Type B pancreatic cell (in vitro differentiated cells): ENCODE results near the gene MRPL37. TPM values are rescaled to one million over a fixed set of nuclear protein-coding genes. Genes with fewer than 3 reads are reported as not detected.

Experiments used
- DNase-seq: peaks from one replicate; pipeline ENCODE4 v3.0.0; 2021; ENCODE audit warnings: mixed read lengths; ENCODE audit not compliant: unreplicated experiment; ENCODE audit errors: extremely low spot score
- H3K27ac Mint-ChIP-seq: 2 replicates; pipeline ENCODE4 v1.8.0; 2021; ENCODE audit warnings: mild to moderate bottlenecking, mixed read lengths
- H3K27me3 Mint-ChIP-seq: 2 replicates; pipeline ENCODE4 v1.8.0; 2021; ENCODE audit warnings: mixed read lengths
- H3K36me3 Mint-ChIP-seq: 2 replicates; pipeline ENCODE4 v1.8.0; 2021; ENCODE audit warnings: mixed read lengths
- H3K4me1 Mint-ChIP-seq: one replicate; pipeline ENCODE4 v1.8.0; 2021; ENCODE audit warnings: mixed read lengths; ENCODE audit not compliant: unreplicated experiment
- H3K4me3 Mint-ChIP-seq: 2 replicates; pipeline ENCODE4 v1.8.0; 2021; ENCODE audit warnings: mild to moderate bottlenecking, mixed read lengths
- H3K9me3 Mint-ChIP-seq: 2 replicates; pipeline ENCODE4 v1.8.0; 2021; ENCODE audit warnings: mixed read lengths
- total RNA-seq: library from RNA; stranded (reverse); gene quantifications from 2 replicates; pipeline ENCODE4 v1.2.1, GENCODE V29; 2021; ENCODE audit warnings: low replicate concordance
- TF ChIP-seq, protein P1 (sequence below): fragments of 200-600 bp; sonication (generic); conservative IDR thresholded peaks from 2 replicates; pipeline ENCODE4 v1.5.0; 2021; ENCODE audit warnings: antibody characterized with exemption, mild to moderate bottlenecking

Gene MRPL37
- total RNA-seq, 1 donor from 2014 or later: 78.4 TPM

DNA sequence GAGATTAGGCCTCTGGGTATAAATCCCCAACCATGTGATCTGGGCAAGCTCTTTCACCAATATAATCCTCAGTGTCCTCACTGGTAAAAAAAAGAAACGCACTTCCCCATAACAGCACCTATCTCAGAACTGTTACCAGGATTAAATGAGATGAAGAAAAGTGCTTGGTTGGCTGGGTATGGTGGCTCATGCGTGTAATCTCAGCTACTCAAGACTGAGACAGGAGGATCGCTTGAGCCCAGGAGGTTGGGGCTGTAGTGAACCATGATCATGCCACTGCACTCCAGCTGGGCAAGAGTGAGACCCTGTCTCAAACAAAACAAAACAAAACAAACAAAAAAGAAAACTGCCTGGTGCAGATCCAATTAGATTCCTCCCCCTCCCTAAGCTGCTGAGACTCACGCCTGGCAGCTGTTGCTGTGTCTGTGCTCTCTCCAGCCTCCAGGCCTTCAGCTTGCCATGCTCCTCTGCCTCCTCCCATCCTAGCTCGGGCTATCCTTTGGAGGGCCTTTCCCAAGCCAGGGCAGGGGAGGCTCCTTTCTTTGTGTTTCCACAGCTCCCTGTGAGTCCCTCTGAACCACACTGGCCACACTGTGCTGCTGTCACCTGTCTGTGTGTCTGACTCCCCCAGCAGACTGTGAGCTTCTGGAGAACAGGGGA is 19.1 kb upstream of the MRPL37 start:
- Mint-ChIP-seq H3K4me3 (no peak overlapping the region), H3K36me3 (peaks cover 2% of the 10 kb centered on the region), H3K27ac (no peak overlapping the region), H3K27me3 (no peaks in the 10 kb centered on the region), H3K9me3 (no peaks in the 10 kb centered on the region), H3K4me1 (no peaks in the 10 kb centered on the region)
- TF ChIP-seq, protein P1, sequence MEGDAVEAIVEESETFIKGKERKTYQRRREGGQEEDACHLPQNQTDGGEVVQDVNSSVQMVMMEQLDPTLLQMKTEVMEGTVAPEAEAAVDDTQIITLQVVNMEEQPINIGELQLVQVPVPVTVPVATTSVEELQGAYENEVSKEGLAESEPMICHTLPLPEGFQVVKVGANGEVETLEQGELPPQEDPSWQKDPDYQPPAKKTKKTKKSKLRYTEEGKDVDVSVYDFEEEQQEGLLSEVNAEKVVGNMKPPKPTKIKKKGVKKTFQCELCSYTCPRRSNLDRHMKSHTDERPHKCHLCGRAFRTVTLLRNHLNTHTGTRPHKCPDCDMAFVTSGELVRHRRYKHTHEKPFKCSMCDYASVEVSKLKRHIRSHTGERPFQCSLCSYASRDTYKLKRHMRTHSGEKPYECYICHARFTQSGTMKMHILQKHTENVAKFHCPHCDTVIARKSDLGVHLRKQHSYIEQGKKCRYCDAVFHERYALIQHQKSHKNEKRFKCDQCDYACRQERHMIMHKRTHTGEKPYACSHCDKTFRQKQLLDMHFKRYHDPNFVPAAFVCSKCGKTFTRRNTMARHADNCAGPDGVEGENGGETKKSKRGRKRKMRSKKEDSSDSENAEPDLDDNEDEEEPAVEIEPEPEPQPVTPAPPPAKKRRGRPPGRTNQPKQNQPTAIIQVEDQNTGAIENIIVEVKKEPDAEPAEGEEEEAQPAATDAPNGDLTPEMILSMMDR: no peak
- no peak for DNase-seq

DNA sequence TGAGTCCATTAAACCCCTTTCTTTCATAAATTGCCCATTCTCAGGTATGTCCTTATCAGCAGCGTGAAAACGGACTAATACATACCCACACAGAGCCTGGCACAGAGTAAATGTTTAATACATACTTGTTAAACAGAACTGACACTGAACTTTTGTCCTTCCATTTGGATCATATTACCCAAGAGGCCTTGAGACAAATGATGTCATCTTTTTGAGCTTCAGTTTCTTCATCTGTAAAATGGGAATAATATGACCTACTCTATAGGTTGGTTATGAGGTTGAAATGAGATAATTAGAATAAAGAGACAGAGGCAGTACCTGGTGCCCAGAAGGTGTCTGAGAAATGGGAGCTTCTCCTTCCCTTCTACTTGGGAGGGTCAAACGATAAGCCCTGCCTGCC is 13.9 kb upstream of the MRPL37 start:
- TF ChIP-seq, protein P1: no peak
- no peak overlapping the region for H3K4me3 Mint-ChIP-seq
- H3K27me3 Mint-ChIP-seq: no peaks in the 10 kb centered on the region
- no peak overlapping the region for H3K27ac Mint-ChIP-seq
- H3K4me1 Mint-ChIP-seq: no peaks in the 10 kb centered on the region
- no peaks in the 10 kb centered on the region for H3K9me3 Mint-ChIP-seq
- peaks cover 11% of the 10 kb centered on the region for H3K36me3 Mint-ChIP-seq
- DNase-seq: no peak

DNA sequence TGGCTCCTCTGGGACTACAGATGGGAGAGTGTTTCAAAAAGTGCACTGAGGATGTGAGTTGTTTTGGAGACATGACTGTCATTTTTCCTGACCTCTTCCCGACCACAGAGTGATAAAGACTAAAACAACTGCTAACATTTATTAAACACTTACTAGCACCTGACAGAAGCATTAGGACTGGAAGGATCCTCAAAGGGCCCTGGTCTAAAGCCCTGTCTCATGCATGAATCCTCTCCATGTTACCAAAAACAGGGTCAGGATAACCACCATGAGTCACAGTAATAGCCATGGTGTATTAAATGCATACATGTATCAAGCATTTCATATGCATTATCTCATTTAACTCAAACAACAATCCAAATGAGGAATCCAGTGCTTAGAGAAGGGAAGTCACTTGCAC is 11.7 kb upstream of the MRPL37 start:
- no peaks in the 10 kb centered on the region for H3K4me1 Mint-ChIP-seq
- H3K4me3 Mint-ChIP-seq: no peak overlapping the region
- no peaks in the 10 kb centered on the region for H3K27me3 Mint-ChIP-seq
- H3K9me3 Mint-ChIP-seq: no peaks in the 10 kb centered on the region
- H3K36me3 Mint-ChIP-seq: peaks cover 11% of the 10 kb centered on the region
- TF ChIP-seq, protein P1: no peak
- no peak overlapping the region for H3K27ac Mint-ChIP-seq
- no peak for DNase-seq

DNA sequence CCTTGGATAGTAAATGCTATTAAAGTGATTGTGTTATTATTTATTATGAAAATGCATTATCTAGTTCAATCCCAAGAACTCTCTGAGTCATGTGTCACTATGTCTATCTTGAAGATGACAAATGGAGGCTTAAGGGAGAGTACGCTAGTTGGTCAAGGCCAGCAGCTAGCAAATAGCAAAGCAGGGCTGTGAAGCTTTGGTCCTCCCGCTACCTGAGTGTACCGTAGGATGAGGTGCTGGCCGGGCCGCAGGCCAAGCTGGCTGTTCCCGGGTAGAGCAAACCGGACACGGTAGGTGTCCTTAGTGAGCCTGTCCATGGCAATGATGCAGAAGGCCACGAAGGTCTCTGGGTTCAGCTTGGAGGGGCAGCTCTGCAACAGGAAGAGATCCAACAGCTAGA is 9.4 kb upstream of the MRPL37 start:
- no peaks in the 10 kb centered on the region for H3K4me1 Mint-ChIP-seq
- TF ChIP-seq, protein P1: no peak
- H3K27ac Mint-ChIP-seq: no peak overlapping the region
- no peaks in the 10 kb centered on the region for H3K27me3 Mint-ChIP-seq
- H3K36me3 Mint-ChIP-seq: peaks cover 11% of the 10 kb centered on the region
- no peaks in the 10 kb centered on the region for H3K9me3 Mint-ChIP-seq
- no peak for DNase-seq
- no peak overlapping the region for H3K4me3 Mint-ChIP-seq

DNA sequence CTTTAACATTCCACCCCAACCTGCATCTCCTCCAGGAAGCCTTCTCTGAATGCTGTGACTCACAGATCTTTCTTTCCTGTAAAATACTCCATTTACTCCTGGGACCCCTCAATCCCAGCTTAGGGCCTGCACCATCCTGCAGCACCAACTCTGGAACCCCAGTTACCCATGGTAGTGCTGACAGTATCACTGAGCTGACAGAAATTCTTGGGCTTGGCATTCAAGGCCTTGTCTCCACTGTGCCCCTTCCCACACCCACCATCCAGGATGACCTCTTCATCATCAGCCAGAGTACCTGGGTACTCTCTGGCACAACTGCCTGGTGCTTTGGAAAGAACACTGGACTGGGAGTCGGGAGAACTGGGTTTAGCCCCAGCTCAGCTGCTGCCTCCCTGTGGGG is 8.4 kb upstream of the MRPL37 start:
- Mint-ChIP-seq H3K4me3 (no peak overlapping the region), H3K36me3 (peaks cover 6% of the 10 kb centered on the region), H3K27ac (no peak overlapping the region), H3K9me3 (no peaks in the 10 kb centered on the region), H3K27me3 (no peaks in the 10 kb centered on the region), H3K4me1 (no peaks in the 10 kb centered on the region)
- DNase-seq: no peak
- TF ChIP-seq, protein P1: no peak

DNA sequence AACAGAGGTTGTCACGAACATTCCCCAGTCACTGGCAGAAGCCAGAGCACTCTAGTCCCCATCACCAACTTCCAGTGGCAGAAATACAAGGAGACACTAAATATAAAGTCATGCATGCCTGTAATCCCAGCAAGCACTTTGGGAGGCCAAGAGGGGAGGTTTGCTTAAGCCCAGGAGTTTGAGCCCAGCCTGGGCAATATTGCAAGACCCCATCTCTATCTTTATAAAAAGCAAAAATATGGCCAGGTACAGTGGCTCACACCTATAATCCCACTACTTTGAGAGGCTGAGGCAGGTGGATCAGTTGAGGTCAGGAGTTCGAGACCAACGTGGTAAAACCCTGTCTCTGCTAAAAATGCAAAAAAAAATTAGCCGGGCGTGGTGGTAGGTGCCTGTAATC is 6.5 kb upstream of the MRPL37 start:
- no peaks in the 10 kb centered on the region for H3K36me3 Mint-ChIP-seq
- H3K4me3 Mint-ChIP-seq: no peak overlapping the region
- no peaks in the 10 kb centered on the region for H3K4me1 Mint-ChIP-seq
- no peak overlapping the region for H3K27ac Mint-ChIP-seq
- no peaks in the 10 kb centered on the region for H3K27me3 Mint-ChIP-seq
- no peaks in the 10 kb centered on the region for H3K9me3 Mint-ChIP-seq
- TF ChIP-seq, protein P1: no peak
- no peak for DNase-seq
